ENCODE measurements around the gene RPS5. TPM values are rescaled to one million over a fixed set of nuclear protein-coding genes. Genes with fewer than 3 reads are reported as not detected.
"Not testable (repeated sequence)": the region's sequence is repeated elsewhere in the genome, so short reads cannot be mapped to it uniquely, and the experiment has no call there.

Gene RPS5
- total and polyA plus RNA-seq, 4 donors, result 927 to 1,802 (median 1,090) TPM

DNA sequence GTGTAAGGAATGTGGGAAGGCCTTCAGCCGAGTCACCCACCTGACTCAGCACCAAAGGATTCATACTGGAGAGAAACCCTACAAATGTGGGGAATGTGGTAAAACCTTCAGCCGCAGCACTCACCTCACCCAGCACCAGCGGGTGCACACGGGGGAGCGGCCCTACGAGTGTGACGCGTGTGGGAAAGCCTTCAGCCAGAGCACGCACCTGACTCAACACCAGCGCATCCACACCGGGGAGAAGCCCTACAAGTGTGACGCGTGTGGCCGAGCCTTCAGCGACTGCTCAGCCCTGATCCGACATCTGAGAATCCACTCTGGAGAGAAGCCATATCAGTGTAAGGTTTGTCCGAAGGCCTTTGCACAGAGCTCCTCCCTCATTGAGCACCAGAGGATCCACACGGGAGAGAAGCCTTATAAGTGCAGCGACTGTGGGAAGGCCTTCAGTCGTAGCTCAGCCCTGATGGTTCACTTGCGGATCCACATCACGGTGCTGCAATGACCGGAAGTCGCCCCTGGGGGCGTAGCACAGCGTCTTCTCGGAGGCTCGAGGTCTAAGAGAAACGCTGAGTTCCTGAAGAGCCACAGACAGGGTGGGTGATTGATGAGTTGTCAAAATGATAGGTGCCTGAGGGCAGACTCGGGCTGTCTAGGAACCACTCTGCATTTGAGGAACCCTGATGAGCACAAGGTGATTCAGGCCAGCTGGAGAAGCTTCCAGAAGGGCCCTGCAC lies 48.1 kb upstream of the RPS5 start:
- peaks cover 0 to 10% (median 0%) of the 10 kb centered on the region in 4 donors for H3K9me3 ChIP-seq (ENCODE audit: control insufficient read depth in 4 of 4, insufficient read depth in 3 of 4, low read length in 3 of 4)
- DNase-seq (no peak), ATAC-seq (ENCODE audit: insufficient read depth, low FRiP score) (no peak)
- H3K4me3 ChIP-seq, result no peak overlapping the region
- 83 to 85% methylated on average over 30 of the region's 30 CpGs for WGBS, 2 donors
- TF ChIP-seq, protein P1, sequence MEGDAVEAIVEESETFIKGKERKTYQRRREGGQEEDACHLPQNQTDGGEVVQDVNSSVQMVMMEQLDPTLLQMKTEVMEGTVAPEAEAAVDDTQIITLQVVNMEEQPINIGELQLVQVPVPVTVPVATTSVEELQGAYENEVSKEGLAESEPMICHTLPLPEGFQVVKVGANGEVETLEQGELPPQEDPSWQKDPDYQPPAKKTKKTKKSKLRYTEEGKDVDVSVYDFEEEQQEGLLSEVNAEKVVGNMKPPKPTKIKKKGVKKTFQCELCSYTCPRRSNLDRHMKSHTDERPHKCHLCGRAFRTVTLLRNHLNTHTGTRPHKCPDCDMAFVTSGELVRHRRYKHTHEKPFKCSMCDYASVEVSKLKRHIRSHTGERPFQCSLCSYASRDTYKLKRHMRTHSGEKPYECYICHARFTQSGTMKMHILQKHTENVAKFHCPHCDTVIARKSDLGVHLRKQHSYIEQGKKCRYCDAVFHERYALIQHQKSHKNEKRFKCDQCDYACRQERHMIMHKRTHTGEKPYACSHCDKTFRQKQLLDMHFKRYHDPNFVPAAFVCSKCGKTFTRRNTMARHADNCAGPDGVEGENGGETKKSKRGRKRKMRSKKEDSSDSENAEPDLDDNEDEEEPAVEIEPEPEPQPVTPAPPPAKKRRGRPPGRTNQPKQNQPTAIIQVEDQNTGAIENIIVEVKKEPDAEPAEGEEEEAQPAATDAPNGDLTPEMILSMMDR (IDR thresholded peaks at IDR 0.05; ENCODE audit: control extremely low read depth, extremely low read depth), result no peak
- H3K9ac ChIP-seq (ENCODE audit: insufficient read depth in 1 of 2, low read length in 2 of 2), result no peak overlapping the region
- peaks cover 0 to 38% (median 23%) of the 10 kb centered on the region in 4 donors for H3K36me3 ChIP-seq (ENCODE audit: control insufficient read depth in 4 of 4, insufficient read depth in 4 of 4, low read length in 4 of 4)
- peaks cover 0 to 1% (median 0%) of the 10 kb centered on the region in 5 donors for H3K4me1 ChIP-seq (ENCODE audit: control insufficient read depth in 5 of 5, insufficient read depth in 5 of 5, low read length in 5 of 5)
- H3K27ac ChIP-seq (ENCODE audit: low read depth in 1 of 2, low read length in 1 of 2), result no peak overlapping the region
- no peaks in the 10 kb centered on the region for H3K27me3 ChIP-seq (ENCODE audit: control insufficient read depth in 3 of 3, insufficient read depth in 3 of 3, low read length in 2 of 3)

DNA sequence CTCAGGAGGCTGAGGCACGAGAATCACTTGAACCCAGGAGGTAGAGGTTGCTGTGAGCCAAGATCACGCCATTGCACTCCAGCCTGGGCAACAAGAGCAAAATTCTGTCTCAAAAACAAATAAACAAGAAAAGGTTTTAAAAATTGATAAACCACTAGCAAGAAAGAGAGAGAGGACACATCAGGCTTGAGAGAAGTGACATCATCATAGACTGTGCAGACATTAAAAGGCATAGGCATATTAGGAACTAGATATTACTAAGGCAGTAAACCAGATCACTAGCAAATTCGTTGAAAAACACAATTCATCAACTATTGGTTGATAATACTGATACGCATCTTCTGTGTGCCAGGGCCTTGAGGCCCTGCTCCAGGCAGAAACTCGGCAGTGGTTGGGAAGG lies 41.5 kb upstream of the RPS5 start:
- H3K27me3 ChIP-seq (ENCODE audit: control insufficient read depth in 3 of 3, insufficient read depth in 3 of 3, low read length in 2 of 3), result peaks cover 0 to 38% (median 35%) of the 10 kb centered on the region in 3 donors
- no peak for ATAC-seq (ENCODE audit: insufficient read depth, low FRiP score)
- no peak overlapping the region for H3K27ac ChIP-seq (ENCODE audit: low read depth in 1 of 2, low read length in 1 of 2)
- H3K36me3 ChIP-seq (ENCODE audit: control insufficient read depth in 4 of 4, insufficient read depth in 4 of 4, low read length in 4 of 4), result peaks cover 0 to 6% (median 2%) of the 10 kb centered on the region in 4 donors
- H3K9me3 ChIP-seq (ENCODE audit: control insufficient read depth in 4 of 4, insufficient read depth in 3 of 4, low read length in 3 of 4), result peaks cover 0 to 4% (median 0%) of the 10 kb centered on the region in 4 donors
- TF ChIP-seq, protein P1 (IDR thresholded peaks at IDR 0.05; ENCODE audit: control extremely low read depth, extremely low read depth), result no peak
- no peak for DNase-seq
- peaks cover 0 to 5% (median 2%) of the 10 kb centered on the region in 5 donors for H3K4me1 ChIP-seq (ENCODE audit: control insufficient read depth in 5 of 5, insufficient read depth in 5 of 5, low read length in 5 of 5)
- 81 to 87% methylated on average over 5 of the region's 5 CpGs for WGBS, 2 donors
- no peak overlapping the region for H3K9ac ChIP-seq (ENCODE audit: insufficient read depth in 1 of 2, low read length in 2 of 2)
- H3K4me3 ChIP-seq, result no peak overlapping the region

DNA sequence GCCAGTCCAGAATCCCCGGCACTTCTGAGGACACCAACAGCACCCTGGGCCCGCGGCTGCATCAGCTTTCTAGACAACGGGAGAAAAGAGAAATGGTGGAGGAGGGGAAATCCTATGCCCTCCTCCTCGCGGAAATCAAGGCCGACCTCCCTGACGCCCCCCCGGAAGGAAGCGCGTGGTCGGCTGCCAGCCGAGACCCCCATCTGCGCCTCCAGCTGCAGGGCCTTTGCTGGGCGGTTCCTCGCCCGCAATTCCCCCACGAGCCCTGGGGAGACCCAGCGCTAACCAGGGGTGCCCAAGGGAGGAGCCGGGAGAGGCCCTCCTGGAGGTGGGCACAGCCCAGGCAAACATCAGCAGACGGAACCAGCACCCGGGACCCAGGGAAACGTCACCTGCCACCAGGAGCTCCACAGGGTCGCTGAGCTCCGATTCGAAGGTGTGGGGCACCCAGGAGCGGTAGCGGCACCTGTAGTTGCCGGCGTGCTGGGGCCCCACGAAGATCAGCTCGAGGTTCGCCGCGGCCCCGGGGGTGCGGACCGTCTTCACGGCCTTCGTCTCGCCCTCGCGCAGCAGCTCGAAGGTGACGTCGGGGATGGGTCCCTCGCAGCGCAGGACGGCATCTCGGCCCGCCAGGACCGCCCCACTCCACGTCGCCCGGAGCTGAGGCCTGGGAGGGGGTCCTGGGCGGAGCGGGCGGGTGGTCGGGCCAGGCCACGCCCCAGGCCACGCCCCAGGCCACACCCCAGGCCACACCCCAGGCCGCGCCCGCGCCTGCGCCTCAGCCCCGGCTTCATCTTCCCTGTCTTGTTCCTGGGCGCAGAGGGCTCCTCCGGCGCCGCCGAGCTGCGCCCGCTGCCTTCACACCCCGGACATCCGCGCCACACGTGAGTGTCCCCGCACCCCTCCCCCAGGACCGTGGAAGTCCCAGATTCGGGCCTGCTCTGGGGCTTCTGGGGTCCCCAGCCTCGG lies 39.8 kb upstream of the RPS5 start:
- H3K4me1 ChIP-seq (ENCODE audit: control insufficient read depth in 5 of 5, insufficient read depth in 5 of 5, low read length in 5 of 5), result peaks cover 0 to 7% (median 2%) of the 10 kb centered on the region in 5 donors
- peaks cover 0 to 47% (median 44%) of the 10 kb centered on the region in 3 donors for H3K27me3 ChIP-seq (ENCODE audit: control insufficient read depth in 3 of 3, insufficient read depth in 3 of 3, low read length in 2 of 3)
- H3K4me3 ChIP-seq, result peak overlapping the region; percentile 66
- H3K9me3 ChIP-seq (ENCODE audit: control insufficient read depth in 4 of 4, insufficient read depth in 3 of 4, low read length in 3 of 4), result peaks cover 0 to 4% (median 0%) of the 10 kb centered on the region in 4 donors
- no peak overlapping the region for H3K9ac ChIP-seq (ENCODE audit: insufficient read depth in 1 of 2, low read length in 2 of 2)
- peak overlapping the region in 1 of 2 donors; percentile 80 for H3K27ac ChIP-seq (ENCODE audit: low read depth in 1 of 2, low read length in 1 of 2)
- TF ChIP-seq, protein P1 (IDR thresholded peaks at IDR 0.05; ENCODE audit: control extremely low read depth, extremely low read depth), result no peak
- 2% methylated on average over 67 to 82 of the region's 82 CpGs for WGBS, 2 donors
- peaks cover 0 to 6% (median 0%) of the 10 kb centered on the region in 4 donors for H3K36me3 ChIP-seq (ENCODE audit: control insufficient read depth in 4 of 4, insufficient read depth in 4 of 4, low read length in 4 of 4)
- peak; percentile 29 to 41 (median 35) for DNase-seq
- ATAC-seq (ENCODE audit: insufficient read depth, low FRiP score), result peak; percentile 94

DNA sequence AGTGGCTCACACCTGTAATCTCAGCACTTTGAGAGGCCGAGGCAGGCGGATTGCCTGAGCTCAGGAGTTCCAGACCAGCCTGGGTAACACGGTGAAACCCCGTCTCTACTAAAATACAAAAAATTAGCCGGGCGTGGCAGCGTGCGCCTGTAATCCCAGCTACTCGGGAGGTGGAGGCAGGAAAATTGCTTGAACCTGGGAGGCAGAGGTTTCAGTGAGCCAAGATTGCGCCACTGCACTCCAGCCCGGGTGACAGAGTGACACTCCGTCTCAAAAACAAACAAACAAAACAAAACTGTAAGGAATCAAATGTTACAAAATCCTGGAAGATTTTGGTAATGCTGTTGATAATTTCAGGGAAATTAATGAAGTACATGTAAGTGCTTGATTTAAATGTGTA lies 39.0 kb upstream of the RPS5 start:
- H3K27ac ChIP-seq (ENCODE audit: low read depth in 1 of 2, low read length in 1 of 2); H3K9ac ChIP-seq (ENCODE audit: insufficient read depth in 1 of 2, low read length in 2 of 2); ATAC-seq (ENCODE audit: insufficient read depth, low FRiP score); H3K36me3 ChIP-seq (ENCODE audit: control insufficient read depth in 4 of 4, insufficient read depth in 4 of 4, low read length in 4 of 4); H3K4me1 ChIP-seq (ENCODE audit: control insufficient read depth in 5 of 5, insufficient read depth in 5 of 5, low read length in 5 of 5); DNase-seq; H3K9me3 ChIP-seq (ENCODE audit: control insufficient read depth in 4 of 4, insufficient read depth in 3 of 4, low read length in 3 of 4): not testable (repeated sequence)
- WGBS, 2 donors, result 14 to 20% methylated on average over 12 of the region's 12 CpGs
- Histone ChIP-seq H3K4me3 (peak overlapping the region; percentile 66), H3K27me3 (ENCODE audit: control insufficient read depth in 3 of 3, insufficient read depth in 3 of 3, low read length in 2 of 3) (peaks cover 0 to 47% (median 47%) of the 10 kb centered on the region in 3 donors)
